Transverse colon (tissue), 4 donors: ENCODE measurements around the gene PRSS53. TPM values are rescaled to one million over a fixed set of nuclear protein-coding genes. Genes with fewer than 3 reads are reported as not detected.

ENCODE experiments used
- DNase-seq: peaks from one replicate; pipeline ENCODE4 v3.0.0-alpha.2; 2019
- H3K27ac ChIP-seq, 4 donors: fragments of 200-600 bp; sonication (generic); 2 replicates each; pipeline ENCODE4 v1.5.1; 2016 to 2018; ENCODE audit warnings: inconsistent platforms in 4 of 4
- H3K27me3 ChIP-seq: fragments of 200-600 bp; sonication (generic); 2 replicates; pipeline ENCODE4 v1.5.1; 2017; ENCODE audit warnings: inconsistent platforms
- H3K36me3 ChIP-seq, 4 donors: fragments of 200-600 bp; sonication (generic); 2 replicates each; pipeline ENCODE4 v1.5.1; 2017 to 2019; ENCODE audit warnings: inconsistent platforms in 4 of 4
- H3K4me1 ChIP-seq, 4 donors: fragments of 200-600 bp; sonication (generic); 2 replicates each; pipeline ENCODE4 v1.5.1; 2017 to 2020; ENCODE audit warnings: inconsistent platforms in 4 of 4
- H3K4me3 ChIP-seq, 4 donors: fragments of 200-600 bp; sonication (generic); 1 replicate in 1 of 4; 2 replicates in 3 of 4; pipeline versions ENCODE4 v1.5.1 to v1.6.1; 2017 to 2019; ENCODE audit warnings: inconsistent platforms in 4 of 4
- H3K9me3 ChIP-seq, 2 donors: fragments of 200-600 bp; sonication (generic); 2 replicates each; pipeline ENCODE4 v1.5.1; 2017 to 2019; ENCODE audit warnings: inconsistent platforms in 2 of 2
- EP300 ChIP-seq: sonication (generic); formaldehyde crosslinking; IDR thresholded peaks from one replicate; pipeline ENCODE4 v1.6.1; 2017; ENCODE audit warnings: antibody characterized with exemption, low read depth
- POLR2A ChIP-seq: fragments of 450-650 bp; IDR thresholded peaks from one replicate; pipeline ENCODE4 v1.6.1; 2016; ENCODE audit warnings: antibody characterized with exemption, mild to moderate bottlenecking, moderate library complexity
- POLR2AphosphoS5 ChIP-seq, 3 donors: sonication (generic); formaldehyde crosslinking; IDR thresholded peaks; one replicate each; pipeline ENCODE4 v1.6.1; 2016; ENCODE audit warnings: antibody characterized with exemption in 3 of 3
- WGBS, 2 donors: methylation state at CpG; one replicate each; pipeline ENCODE4 v1.1.5; 2018; ENCODE audit warnings: low coverage in 1 of 2; 5-methylcytosine and 5-hydroxymethylcytosine counted together
- in situ Hi-C, 4 donors: fragments of 200-750 bp; cut with MboI; loops; one replicate each; pipeline versions ENCODE4 v1.15.0 to v1.15.1; 2017; ENCODE audit warnings: low sequenced_read_pairs in 3 of 4, low pct_ligation_motif_present in 1 of 4, low pct_unique_long_range_greater_than_20kb in 1 of 4
- intact Hi-C: fragments of 100-400 bp; cut with DNase I; formaldehyde crosslinking; loops from one replicate; pipeline ENCODE4 v1.15.1; 2023; ENCODE audit warnings: low total_unique reads
- total RNA-seq, 4 donors: library from RNA; depleted of rRNA; stranded (reverse); fragments of >200 nt; gene quantifications; one replicate each; pipeline ENCODE4 v1.1.0, GENCODE V29; 2016
- TF ChIP-seq, protein P1 (sequence below), 5 experiments: fragments of 200-600 bp in 3 of 5; fragments of 450-650 bp in 2 of 5; sonication (generic) in 3 of 5; IDR thresholded peaks; 1 replicate in 2 of 5; 2 replicates in 3 of 5; pipeline ENCODE4 v1.5.1; 2016 to 2017; ENCODE audit warnings: antibody characterized with exemption in 5 of 5, inconsistent platforms in 3 of 5, mild to moderate bottlenecking in 2 of 5, moderate library complexity in 1 of 5

PRSS53 gene
- total RNA-seq, 4 donors from 2014 or later = 1.1 to 5.2 (median 3.1) TPM

DNA sequence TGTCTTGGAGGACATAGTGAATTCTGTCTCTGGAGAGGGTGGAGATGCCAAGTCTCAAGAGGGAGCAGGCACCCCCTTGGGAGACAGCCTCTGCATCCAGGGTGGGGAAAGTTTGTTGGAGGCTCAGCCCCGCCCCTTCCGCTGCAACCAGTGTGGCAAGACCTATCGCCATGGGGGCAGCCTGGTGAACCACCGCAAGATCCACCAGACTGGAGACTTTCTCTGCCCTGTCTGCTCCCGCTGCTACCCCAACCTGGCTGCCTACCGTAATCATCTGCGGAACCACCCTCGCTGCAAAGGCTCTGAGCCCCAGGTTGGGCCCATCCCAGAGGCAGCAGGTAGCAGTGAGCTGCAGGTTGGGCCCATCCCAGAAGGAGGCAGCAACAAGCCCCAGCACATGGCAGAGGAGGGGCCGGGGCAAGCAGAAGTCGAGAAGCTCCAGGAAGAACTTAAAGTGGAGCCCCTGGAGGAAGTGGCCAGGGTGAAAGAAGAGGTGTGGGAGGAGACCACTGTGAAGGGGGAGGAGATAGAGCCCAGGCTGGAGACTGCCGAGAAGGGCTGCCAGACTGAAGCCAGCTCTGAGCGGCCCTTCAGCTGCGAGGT is 9.3 kb downstream of the PRSS53 start:
- TF ChIP-seq POLR2A (no peak), EP300 (no peak), POLR2AphosphoS5 (IDR thresholded peaks at IDR 0.05) (no peak)
- TF ChIP-seq, protein P1, sequence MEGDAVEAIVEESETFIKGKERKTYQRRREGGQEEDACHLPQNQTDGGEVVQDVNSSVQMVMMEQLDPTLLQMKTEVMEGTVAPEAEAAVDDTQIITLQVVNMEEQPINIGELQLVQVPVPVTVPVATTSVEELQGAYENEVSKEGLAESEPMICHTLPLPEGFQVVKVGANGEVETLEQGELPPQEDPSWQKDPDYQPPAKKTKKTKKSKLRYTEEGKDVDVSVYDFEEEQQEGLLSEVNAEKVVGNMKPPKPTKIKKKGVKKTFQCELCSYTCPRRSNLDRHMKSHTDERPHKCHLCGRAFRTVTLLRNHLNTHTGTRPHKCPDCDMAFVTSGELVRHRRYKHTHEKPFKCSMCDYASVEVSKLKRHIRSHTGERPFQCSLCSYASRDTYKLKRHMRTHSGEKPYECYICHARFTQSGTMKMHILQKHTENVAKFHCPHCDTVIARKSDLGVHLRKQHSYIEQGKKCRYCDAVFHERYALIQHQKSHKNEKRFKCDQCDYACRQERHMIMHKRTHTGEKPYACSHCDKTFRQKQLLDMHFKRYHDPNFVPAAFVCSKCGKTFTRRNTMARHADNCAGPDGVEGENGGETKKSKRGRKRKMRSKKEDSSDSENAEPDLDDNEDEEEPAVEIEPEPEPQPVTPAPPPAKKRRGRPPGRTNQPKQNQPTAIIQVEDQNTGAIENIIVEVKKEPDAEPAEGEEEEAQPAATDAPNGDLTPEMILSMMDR (IDR thresholded peaks at IDR 0.05) = no peak
- WGBS, 2 donors = 88% methylated on average over 13 of the region's 13 CpGs; no CpG with 5 or more reads in 1 of the 2 donors
- H3K9me3 ChIP-seq = no peaks in the 10 kb centered on the region
- DNase-seq = no peak
- in situ Hi-C loops = no loop called here
- H3K4me3 ChIP-seq = no peak overlapping the region
- H3K27me3 ChIP-seq = no peaks in the 10 kb centered on the region
- H3K36me3 ChIP-seq = peaks cover 0 to 46% (median 16%) of the 10 kb centered on the region in 4 donors
- H3K4me1 ChIP-seq = peaks cover 6 to 11% (median 10%) of the 10 kb centered on the region in 4 donors
- intact Hi-C loops = no loop called here
- no peak overlapping the region for H3K27ac ChIP-seq

DNA sequence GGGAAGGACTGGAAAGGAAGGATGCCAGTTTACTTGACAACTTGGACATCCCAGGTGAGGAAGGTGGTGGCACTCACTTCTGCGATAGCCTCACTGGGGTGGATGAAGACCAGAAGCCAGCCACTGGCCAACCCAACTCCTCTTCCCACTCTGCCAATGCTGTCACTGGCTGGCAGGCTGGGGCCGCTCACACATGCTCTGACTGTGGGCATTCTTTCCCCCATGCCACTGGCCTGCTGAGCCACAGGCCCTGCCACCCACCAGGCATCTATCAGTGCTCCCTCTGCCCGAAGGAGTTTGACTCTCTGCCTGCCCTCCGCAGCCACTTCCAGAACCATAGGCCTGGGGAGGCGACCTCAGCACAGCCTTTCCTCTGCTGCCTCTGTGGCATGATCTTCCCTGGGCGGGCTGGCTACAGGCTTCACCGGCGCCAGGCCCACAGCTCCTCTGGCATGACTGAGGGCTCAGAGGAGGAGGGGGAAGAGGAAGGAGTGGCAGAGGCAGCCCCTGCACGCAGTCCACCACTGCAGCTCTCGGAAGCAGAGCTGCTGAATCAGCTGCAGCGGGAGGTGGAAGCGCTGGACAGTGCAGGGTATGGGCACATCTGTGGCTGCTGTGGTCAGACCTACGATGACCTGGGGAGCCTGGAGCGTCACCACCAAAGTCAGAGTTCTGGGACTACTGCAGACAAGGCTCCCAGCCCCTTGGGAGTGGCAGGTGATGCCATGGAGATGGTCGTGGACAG is 10.0 kb downstream of the PRSS53 start:
- WGBS, 2 donors = 92% methylated on average over 15 of the region's 15 CpGs; no CpG with 5 or more reads in 1 of the 2 donors
- TF ChIP-seq POLR2A (no peak), POLR2AphosphoS5 (IDR thresholded peaks at IDR 0.05) (no peak), EP300 (no peak)
- TF ChIP-seq, protein P1 (IDR thresholded peaks at IDR 0.05) = no peak
- no peak for DNase-seq
- H3K27ac ChIP-seq = no peak overlapping the region
- intact Hi-C loops = no loop called here
- peaks cover 6 to 11% (median 10%) of the 10 kb centered on the region in 4 donors for H3K4me1 ChIP-seq
- in situ Hi-C loops = no loop called here
- no peaks in the 10 kb centered on the region for H3K9me3 ChIP-seq
- H3K36me3 ChIP-seq = peaks cover 0 to 46% (median 16%) of the 10 kb centered on the region in 4 donors
- no peak overlapping the region for H3K4me3 ChIP-seq
- H3K27me3 ChIP-seq = no peaks in the 10 kb centered on the region

DNA sequence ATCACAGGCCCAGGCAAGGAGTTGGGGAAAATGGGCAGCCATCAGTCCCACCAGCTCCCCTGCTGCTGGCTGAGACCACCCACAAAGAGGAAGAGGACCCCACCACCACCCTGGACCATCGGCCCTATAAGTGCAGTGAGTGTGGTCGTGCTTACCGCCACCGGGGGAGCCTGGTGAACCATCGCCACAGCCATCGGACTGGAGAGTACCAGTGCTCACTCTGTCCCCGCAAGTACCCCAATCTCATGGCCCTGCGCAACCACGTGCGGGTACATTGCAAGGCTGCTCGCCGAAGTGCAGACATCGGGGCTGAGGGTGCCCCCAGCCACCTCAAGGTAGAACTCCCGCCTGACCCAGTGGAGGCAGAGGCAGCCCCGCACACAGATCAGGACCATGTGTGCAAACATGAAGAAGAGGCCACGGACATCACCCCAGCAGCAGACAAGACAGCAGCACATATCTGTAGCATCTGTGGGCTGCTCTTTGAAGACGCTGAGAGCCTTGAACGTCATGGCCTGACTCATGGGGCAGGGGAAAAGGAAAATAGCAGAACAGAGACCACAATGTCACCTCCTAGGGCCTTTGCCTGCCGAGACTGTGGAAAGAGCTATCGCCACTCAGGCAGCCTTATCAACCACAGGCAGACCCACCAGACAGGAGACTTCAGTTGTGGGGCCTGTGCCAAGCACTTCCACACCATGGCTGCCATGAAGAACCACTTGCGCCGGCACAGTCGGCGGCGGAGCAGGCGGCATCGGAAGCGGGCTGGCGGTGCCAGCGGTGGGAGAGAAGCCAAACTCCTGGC is 10.9 kb downstream of the PRSS53 start:
- TF ChIP-seq EP300 (no peak), POLR2A (no peak), POLR2AphosphoS5 (IDR thresholded peaks at IDR 0.05) (no peak)
- TF ChIP-seq, protein P1 (IDR thresholded peaks at IDR 0.05) = no peak
- H3K9me3 ChIP-seq = no peaks in the 10 kb centered on the region
- no peak overlapping the region for H3K27ac ChIP-seq
- peaks cover 6 to 12% (median 10%) of the 10 kb centered on the region in 4 donors for H3K4me1 ChIP-seq
- in situ Hi-C loops = no loop called here
- H3K36me3 ChIP-seq = peaks cover 0 to 46% (median 16%) of the 10 kb centered on the region in 4 donors
- intact Hi-C loops = no loop called here
- no peaks in the 10 kb centered on the region for H3K27me3 ChIP-seq
- WGBS, 2 donors = 95% methylated on average over 28 of the region's 30 CpGs; no CpG with 5 or more reads in 1 of the 2 donors
- no peak for DNase-seq
- H3K4me3 ChIP-seq = no peak overlapping the region

DNA sequence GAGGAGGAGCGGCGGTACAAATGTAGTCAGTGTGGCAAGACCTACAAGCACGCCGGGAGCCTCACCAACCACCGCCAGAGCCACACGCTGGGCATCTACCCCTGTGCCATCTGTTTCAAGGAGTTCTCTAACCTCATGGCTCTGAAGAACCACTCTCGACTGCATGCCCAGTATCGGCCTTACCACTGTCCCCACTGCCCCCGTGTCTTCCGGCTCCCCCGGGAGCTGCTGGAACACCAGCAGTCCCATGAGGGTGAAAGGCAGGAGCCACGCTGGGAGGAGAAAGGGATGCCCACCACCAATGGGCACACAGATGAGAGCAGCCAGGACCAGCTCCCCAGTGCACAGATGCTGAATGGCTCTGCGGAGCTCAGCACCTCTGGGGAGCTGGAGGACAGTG is 11.7 kb downstream of the PRSS53 start:
- 98% methylated on average over 13 of the region's 13 CpGs; no CpG with 5 or more reads in 1 of the 2 donors for WGBS, 2 donors
- intact Hi-C loops = no loop called here
- H3K9me3 ChIP-seq = no peaks in the 10 kb centered on the region
- no peak overlapping the region for H3K4me3 ChIP-seq
- no peak overlapping the region for H3K27ac ChIP-seq
- in situ Hi-C loops = no loop called here
- TF ChIP-seq EP300 = no peak
- TF ChIP-seq POLR2AphosphoS5 (IDR thresholded peaks at IDR 0.05) = no peak
- TF ChIP-seq, protein P1 (IDR thresholded peaks at IDR 0.05) = no peak
- no peak for TF ChIP-seq POLR2A
- peaks cover 0 to 46% (median 16%) of the 10 kb centered on the region in 4 donors for H3K36me3 ChIP-seq
- no peaks in the 10 kb centered on the region for H3K27me3 ChIP-seq
- DNase-seq = no peak
- H3K4me1 ChIP-seq = peaks cover 7 to 19% (median 17%) of the 10 kb centered on the region in 4 donors
